Measurements from ENCODE around the gene XIRP2.

Gene XIRP2

DNA sequence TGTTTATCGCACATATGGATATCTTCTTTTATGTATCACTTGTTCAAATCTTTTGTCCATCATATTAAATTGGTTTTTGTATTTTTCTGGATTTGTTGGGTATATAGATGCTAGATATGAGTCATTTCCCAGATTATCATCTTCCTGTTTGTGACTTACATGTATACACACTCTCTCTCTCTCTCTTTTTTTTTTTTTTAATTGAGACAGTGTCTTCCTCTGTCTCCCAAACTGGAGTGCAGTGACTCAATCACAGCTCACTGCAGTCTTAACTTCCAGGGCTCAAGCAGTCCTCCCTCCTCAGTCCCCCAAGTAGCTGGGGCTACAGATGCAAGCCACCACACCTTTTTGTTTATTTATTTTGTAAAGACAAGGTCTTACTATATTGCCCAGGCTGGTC is 43.8 kb downstream of the XIRP2 start:
- TF ChIP-seq, protein P1, sequence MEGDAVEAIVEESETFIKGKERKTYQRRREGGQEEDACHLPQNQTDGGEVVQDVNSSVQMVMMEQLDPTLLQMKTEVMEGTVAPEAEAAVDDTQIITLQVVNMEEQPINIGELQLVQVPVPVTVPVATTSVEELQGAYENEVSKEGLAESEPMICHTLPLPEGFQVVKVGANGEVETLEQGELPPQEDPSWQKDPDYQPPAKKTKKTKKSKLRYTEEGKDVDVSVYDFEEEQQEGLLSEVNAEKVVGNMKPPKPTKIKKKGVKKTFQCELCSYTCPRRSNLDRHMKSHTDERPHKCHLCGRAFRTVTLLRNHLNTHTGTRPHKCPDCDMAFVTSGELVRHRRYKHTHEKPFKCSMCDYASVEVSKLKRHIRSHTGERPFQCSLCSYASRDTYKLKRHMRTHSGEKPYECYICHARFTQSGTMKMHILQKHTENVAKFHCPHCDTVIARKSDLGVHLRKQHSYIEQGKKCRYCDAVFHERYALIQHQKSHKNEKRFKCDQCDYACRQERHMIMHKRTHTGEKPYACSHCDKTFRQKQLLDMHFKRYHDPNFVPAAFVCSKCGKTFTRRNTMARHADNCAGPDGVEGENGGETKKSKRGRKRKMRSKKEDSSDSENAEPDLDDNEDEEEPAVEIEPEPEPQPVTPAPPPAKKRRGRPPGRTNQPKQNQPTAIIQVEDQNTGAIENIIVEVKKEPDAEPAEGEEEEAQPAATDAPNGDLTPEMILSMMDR (IDR thresholded peaks at IDR 0.05; ENCODE audit: borderline replicate concordance, insufficient read depth, low read depth, low read length), result no peak
- H3K4me3 ChIP-seq (ENCODE audit: low read depth, low read length), result no peak overlapping the region

DNA sequence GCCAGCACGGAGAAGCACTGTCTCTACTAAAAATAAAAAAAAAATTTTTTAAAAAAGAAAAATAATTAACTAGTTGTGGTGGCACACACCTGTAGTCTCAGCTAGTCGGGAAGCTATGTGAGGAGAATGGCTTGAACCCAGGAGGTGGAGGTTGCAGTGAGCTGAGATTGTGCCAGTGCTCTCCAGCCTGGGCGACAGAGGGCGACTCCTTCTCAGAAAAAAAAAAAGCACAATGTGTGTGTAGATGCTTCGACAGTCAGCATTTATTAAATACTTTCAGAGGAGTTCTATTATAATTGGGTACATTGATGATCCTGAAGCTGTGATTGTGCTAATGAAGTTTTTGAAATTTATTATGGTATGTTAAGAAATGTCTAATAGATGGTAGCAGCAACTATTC is 46.5 kb downstream of the XIRP2 start:
- H3K4me3 ChIP-seq (ENCODE audit: low read depth, low read length), result no peak overlapping the region
- TF ChIP-seq, protein P1 (IDR thresholded peaks at IDR 0.05; ENCODE audit: borderline replicate concordance, insufficient read depth, low read depth, low read length), result no peak

DNA sequence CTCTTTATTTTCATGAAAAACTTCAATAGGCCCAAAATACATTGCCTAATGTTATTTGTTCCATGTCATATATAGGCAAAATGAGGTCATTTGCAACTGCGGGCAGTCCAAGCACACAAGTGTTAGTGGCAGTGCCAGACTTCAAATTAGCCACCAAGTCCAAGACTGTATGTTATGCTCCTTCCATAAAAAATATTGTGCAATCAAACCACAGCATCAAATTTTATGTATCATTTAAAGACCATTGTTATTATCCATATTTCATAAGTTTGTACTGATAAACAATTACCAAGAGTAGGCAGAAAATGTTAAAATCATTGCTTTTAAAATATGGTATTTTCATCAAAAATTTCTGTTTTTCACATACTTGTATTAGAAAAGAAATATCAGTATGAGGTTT is 54.1 kb downstream of the XIRP2 start:
- TF ChIP-seq, protein P1 (IDR thresholded peaks at IDR 0.05; ENCODE audit: borderline replicate concordance, insufficient read depth, low read depth, low read length), result no peak
- no peak overlapping the region for H3K4me3 ChIP-seq (ENCODE audit: low read depth, low read length)

DNA sequence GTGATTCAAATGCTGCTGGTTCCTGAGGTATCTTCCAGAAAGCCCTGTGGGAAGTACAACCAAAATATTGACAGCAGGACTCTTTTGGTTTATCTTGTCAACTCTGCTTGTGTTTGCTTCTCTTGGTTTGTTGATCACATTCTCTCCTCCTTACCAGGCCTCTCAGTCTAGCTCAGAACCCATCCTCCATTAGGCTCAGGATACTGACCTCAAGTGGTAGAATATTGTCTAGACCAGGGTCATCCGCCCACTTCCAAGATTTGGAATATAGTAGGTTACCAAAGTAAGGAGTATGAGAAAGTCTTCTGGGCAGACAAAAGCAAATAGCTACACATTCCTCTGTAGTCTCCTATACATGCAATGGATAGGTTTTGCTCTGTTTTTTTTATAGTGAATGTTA is 56.6 kb downstream of the XIRP2 start:
- no peak overlapping the region for H3K4me3 ChIP-seq (ENCODE audit: low read depth, low read length)
- TF ChIP-seq, protein P1 (IDR thresholded peaks at IDR 0.05; ENCODE audit: borderline replicate concordance, insufficient read depth, low read depth, low read length), result no peak

DNA sequence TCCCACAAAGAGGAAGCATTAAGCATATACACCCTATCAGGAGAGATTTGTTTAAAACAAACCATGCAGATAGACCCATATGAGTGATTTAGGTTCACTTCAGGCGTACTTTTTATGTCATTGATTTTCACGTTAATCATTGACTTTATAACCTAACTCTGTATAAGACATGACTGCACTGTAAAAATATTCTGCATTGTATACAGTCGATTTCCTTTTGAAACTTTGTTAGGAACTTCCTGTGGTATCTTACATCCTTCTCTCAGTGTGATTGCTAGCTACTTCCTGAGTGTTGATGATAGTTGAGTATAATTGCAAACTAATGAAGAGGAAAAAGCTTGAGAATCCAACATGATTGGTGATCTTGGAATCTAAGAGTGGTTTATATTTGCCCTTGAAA is 69.4 kb downstream of the XIRP2 start:
- TF ChIP-seq, protein P1 (IDR thresholded peaks at IDR 0.05; ENCODE audit: borderline replicate concordance, insufficient read depth, low read depth, low read length), result no peak
- H3K4me3 ChIP-seq (ENCODE audit: low read depth, low read length), result no peak overlapping the region

DNA sequence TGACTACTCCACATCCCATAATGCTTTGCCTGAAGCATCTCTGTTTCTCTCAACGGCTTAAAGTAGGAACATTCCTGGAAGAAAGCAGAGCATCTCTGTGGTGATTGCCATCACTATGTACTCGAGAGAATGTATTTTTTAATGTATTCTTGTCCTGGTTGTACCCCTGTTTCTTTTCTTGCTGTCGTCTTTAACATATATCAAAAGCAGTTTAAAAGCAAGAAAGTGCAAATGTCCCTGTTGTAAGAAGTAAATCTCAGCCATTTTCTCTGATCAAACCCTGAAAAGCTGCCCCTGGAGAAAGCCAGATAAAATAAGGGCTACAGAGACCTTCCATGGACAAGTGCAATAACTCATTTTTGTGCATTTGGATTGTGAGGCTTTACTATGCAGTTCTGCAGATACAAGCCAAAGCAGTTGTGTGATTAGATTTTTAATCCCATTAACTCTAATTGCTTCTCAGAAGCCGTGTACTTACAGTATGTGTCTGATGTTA is 70.8 kb downstream of the XIRP2 start:
- TF ChIP-seq, protein P1 (IDR thresholded peaks at IDR 0.05; ENCODE audit: borderline replicate concordance, insufficient read depth, low read depth, low read length), result no peak
- H3K4me3 ChIP-seq (ENCODE audit: low read depth, low read length), result no peak overlapping the region

DNA sequence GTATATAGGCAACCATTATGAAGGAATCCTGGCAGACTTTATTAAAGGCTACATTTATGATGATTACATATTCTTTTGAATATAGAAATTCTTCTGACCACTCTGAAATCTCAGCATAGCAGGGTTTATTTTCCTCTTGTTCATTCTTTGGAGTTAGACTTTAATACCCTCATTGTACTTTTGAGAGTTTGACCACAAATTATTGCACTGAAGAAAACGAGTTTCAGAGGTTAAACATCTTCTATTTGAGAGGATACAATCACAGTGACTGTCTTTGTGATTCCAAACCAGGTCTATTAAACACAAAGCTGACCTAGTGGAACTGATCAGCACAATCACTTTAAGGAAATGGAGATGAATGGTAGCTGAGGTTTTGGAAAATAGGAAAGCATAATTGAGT is 71.3 kb downstream of the XIRP2 start:
- H3K4me3 ChIP-seq (ENCODE audit: low read depth, low read length), result no peak overlapping the region
- TF ChIP-seq, protein P1 (IDR thresholded peaks at IDR 0.05; ENCODE audit: borderline replicate concordance, insufficient read depth, low read depth, low read length), result no peak

All from GM12875 (cell line).